ENCODE measurements around the gene DUS1L.

DNA sequence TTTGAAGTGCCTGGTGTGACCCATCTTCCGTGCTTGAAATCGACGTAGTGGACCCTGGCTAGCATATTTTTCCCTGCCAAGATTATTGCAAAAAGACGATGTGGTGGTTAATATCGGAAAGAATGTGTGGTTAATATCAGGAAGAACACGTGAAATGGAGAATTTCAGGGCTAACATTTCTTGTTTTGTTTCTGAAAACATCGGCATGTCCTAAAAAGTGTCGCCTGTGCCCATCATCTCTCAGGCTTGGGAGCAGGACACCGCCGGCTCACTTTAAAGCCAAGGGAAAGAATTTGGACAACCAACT, 27.8 kb downstream of the DUS1L start:
- TF ChIP-seq CTCF (IDR thresholded peaks at IDR 0.05; ENCODE audit: low read length) = no peak
- no peak for TF ChIP-seq EZH2 (IDR thresholded peaks at IDR 0.05; ENCODE audit: borderline replicate concordance, low read length)
